Erythroblast (primary cell): Measurements from ENCODE around the gene RNF213.

Experiments used
- DNase-seq, 2 experiments: peaks; one replicate each; lab custom pipeline; 2025; lab: John Stamatoyannopoulos, UW
- GATA1 ChIP-seq: IDR thresholded peaks from 2 replicates; pipeline ENCODE4 v1.6.1; 2011; ENCODE audit warnings: low read depth, mild to moderate bottlenecking, control low read depth, low read length, moderate library complexity
- POLR2A ChIP-seq: IDR thresholded peaks from 2 replicates; pipeline ENCODE4 v1.6.1; 2011; ENCODE audit warnings: mild to moderate bottlenecking, low read length

Gene RNF213

GRCh38 chr17:80220054-80220735 is 40.5 kb upstream of the RNF213 start, which contains the start of the genes SGSH and SLC26A11:
SGSH (minus strand) TSS chr17:80220333; CDS start chr17:80220313, 20 bp downstream.
SLC26A11 (plus strand) TSS chr17:80220427; CDS start chr17:80221561, 1,134 bp downstream.
- TF ChIP-seq POLR2A (no peak), GATA1 (no peak)
- no peak for DNase-seq

DNA sequence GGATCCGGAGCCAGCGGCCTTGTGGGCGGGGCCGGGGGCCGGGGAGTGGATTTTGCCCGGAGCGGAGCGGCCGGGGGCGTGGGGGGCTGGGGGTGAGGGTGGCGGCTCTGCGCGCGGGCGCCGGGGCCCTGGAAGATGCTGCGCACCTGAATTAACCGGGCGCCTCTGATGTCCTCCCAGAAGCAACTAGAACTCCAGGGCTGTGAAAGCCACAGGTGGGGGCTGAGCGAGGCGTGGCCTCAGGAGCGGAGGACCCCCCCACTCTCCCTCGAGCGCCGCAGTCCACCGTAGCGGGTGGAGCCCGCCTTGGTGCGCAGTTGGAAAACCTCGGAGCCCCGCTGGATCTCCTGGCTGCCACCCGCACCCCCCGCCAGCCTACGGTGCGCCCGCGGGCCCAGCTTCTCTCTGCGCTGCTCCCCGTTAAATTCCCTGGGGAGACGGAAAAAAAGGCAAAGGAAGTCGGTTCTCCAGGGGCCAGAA is 39.9 kb upstream of the RNF213 start:
- TF ChIP-seq GATA1, result no peak
- no peak for TF ChIP-seq POLR2A
- no peak for DNase-seq

DNA sequence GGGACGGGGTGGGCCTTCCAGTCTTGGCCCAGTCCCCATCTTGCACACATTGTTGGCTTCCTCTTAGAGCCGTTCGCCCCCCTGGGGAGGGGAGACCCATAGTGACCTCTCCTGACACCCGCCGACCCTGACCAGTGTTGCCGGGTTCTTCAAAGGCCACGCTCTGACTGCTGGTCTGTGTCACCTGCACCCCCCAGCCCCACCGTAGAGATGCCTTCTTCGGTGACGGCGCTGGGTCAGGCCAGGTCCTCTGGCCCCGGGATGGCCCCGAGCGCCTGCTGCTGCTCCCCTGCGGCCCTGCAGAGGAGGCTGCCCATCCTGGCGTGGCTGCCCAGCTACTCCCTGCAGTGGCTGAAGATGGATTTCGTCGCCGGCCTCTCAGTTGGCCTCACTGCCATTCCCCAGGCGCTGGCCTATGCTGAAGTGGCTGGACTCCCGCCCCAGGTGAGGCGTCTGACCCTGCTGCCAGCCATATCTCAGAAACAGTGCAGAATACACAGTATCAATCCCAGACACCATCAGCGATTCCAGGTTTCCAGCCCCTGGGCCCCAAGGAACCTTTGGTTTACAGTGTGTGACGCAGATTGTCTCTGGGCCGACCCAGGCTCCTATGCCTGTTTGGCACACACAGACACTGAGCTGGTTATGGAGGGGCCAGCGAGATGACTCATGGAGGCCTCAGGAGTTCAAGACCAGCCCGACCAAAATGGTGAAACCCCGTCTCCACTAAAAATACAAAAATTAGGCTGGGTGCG is 39.1 kb upstream of the RNF213 start:
- TF ChIP-seq POLR2A, result no peak
- no peak for TF ChIP-seq GATA1
- no peak for DNase-seq

DNA sequence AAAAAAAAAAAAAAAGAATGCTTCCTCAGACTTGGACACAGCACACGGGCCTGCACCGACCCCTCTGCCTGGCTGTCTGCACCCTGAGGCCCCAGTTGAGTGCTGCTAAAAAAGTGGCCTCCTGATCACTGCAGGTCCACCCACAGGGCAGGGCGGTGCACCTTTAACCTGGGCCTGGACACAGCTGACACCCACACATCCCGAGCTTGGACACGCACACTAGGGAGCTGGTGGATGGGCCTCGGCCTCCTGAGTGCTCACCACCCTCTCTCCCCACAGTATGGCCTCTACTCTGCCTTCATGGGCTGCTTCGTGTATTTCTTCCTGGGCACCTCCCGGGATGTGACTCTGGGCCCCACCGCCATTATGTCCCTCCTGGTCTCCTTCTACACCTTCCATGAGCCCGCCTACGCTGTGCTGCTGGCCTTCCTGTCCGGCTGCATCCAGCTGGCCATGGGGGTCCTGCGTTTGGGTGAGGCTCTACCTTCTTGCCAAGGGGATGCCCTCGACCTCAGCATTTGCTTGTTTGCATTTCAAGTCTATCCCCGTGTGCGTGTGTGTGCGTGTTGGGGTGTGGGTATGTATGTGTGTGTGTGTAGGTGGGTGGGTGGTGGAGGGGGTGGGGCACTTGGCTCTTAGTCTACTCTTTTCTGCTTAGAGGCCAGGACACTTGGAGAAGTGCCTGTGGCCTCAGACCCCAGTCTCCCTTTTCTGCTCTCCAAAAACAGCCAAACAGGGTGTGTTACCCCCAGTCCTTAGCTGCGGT is 38.1 kb upstream of the RNF213 start:
- TF ChIP-seq GATA1 (no peak), POLR2A (no peak)
- no peak for DNase-seq

GRCh38 chr17:80223142-80223815 is 37.4 kb upstream of the RNF213 start:
- TF ChIP-seq POLR2A (no peak), GATA1 (no peak)
- DNase-seq, result no peak

- TF ChIP-seq GATA1 (no peak), POLR2A (no peak)
- no peak for DNase-seq
Observed at GRCh38 chr17:80223838-80224497, 36.7 kb upstream of the RNF213 start.

- TF ChIP-seq POLR2A (no peak), GATA1 (no peak)
Observed at GRCh38 chr17:80224683-80225082, 36.0 kb upstream of the RNF213 start.

DNA sequence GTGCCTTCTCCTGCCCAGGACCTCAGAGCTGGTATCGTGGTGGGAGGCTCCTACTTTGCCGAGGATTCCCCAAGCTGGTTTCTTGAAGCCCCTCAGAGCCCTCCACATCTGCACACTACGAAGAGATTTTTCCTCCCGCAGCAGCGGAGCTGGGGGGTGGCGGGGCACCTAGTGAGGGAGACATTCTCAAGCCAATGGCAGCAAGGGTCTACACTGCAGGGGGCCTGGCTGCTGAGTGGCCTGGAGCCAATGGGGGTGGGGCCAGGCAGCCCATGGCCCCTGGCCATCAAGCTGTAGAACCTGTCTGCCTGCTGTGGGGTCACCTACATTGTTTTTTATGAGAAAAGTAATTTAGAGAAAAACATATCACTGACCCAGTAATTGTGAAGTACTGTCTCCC is 35.4 kb upstream of the RNF213 start:
- TF ChIP-seq POLR2A, result no peak
- no peak for TF ChIP-seq GATA1

More at GRCh38 chr17:80224683-80225082, 36.0 kb upstream of the RNF213 start:
- no peak for DNase-seq

DNA sequence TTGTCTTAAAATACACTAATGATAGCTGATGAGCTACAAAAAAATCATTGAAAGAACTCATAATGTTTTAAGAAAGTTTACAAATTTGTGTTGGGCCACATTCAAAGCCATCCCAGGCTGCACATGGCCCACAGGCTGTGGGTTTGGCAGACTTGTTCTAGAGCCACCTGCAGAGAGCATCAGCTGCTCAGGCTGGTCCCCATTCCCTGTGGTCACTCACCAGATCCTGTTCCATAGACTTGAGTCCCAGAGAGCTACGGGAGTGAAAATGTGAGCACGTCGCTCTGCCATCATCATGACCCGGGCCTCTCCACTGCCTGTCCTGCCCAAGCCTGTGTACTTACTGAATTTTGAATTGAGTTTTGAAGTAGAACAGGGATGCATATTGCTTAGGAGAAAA is 33.5 kb upstream of the RNF213 start:
- no peak for DNase-seq
- no peak for TF ChIP-seq POLR2A
- TF ChIP-seq GATA1, result no peak

More for the DNA sequence above, 35.4 kb upstream of the RNF213 start:
- DNase-seq, result no peak

DNA sequence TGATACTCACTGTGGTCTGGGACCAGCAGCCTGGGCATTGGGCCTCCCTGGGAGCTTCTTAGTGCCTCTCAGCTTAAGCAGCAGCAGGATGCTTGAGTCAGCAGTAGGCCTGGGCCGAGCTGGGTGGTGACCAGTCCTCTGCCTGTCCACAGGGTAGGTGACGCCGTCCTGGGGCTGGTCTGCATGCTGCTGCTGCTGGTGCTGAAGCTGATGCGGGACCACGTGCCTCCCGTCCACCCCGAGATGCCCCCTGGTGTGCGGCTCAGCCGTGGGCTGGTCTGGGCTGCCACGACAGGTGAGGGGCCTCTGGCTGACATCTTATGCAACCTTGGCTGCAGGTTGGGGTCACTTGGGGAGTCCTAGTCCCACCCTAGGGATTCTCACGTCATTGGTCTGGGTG is 33.0 kb upstream of the RNF213 start:
- no peak for DNase-seq
- no peak for TF ChIP-seq POLR2A
- no peak for TF ChIP-seq GATA1

- no peak for TF ChIP-seq POLR2A
- no peak for TF ChIP-seq GATA1
- no peak for DNase-seq
Observed at GRCh38 chr17:80228477-80228876, 32.2 kb upstream of the RNF213 start.

GRCh38 chr17:80229011-80229410 is 31.6 kb upstream of the RNF213 start:
- TF ChIP-seq GATA1 (no peak), POLR2A (no peak)

More at GRCh38 chr17:80229011-80229410, 31.6 kb upstream of the RNF213 start:
- no peak for DNase-seq
